K562 (cell line): Measurements from ENCODE around the gene RPS6KA4. TPM values are rescaled to one million over a fixed set of nuclear protein-coding genes. Genes with fewer than 3 reads are reported as not detected.

Experiments used
- ELK1 ChIP-seq: sonication (generic); formaldehyde crosslinking; IDR thresholded peaks from 2 replicates; pipeline ENCODE4 v1.8.1; 2022; ENCODE audit warnings: missing genetic modification reagents
- HIVEP1 ChIP-seq: fragments of 250-450 bp; sonication (Bioruptor Pico); IDR thresholded peaks from 2 replicates; pipeline ENCODE4 v1.4.0; 2020; ENCODE audit warnings: mild to moderate bottlenecking
- NCOA4 ChIP-seq: fragments of 450-650 bp; IDR thresholded peaks from 2 replicates; pipeline ENCODE4 v1.6.1; 2018; ENCODE audit warnings: mild to moderate bottlenecking; ENCODE audit not compliant: partially characterized antibody
- NFXL1 ChIP-seq: fragments of 450-650 bp; formaldehyde crosslinking; IDR thresholded peaks from 2 replicates; pipeline ENCODE4 v1.4.0; 2021; ENCODE audit warnings: mild to moderate bottlenecking
- RBM17 ChIP-seq: fragments of 200-400 bp; formaldehyde crosslinking; IDR thresholded peaks from 2 replicates; pipeline ENCODE4 v1.6.1; 2017; ENCODE audit warnings: low read depth, mild to moderate bottlenecking, low read length, borderline replicate concordance
- RREB1 ChIP-seq: fragments of 250-450 bp; sonication (Bioruptor Pico); IDR thresholded peaks from 2 replicates; pipeline ENCODE4 v1.4.0; 2020
- TEAD4 ChIP-seq, 2 experiments: sonication (generic) in 1 of 2; formaldehyde crosslinking in 1 of 2; IDR thresholded peaks; 2 replicates each; pipeline versions ENCODE4 v1.6.1 to v1.8.0; 2012 to 2022; ENCODE audit warnings: borderline replicate concordance in 1 of 2, inconsistent platforms in 1 of 2, low read length in 1 of 2, mild to moderate bottlenecking in 1 of 2, missing genetic modification reagents in 1 of 2
- UBTF ChIP-seq, 2 experiments: IDR thresholded peaks; 2 replicates each; pipeline ENCODE4 v1.6.1; 2012; ENCODE audit warnings: improper control_type of control experiment in 2 of 2, low read depth in 2 of 2, low read length in 2 of 2, borderline replicate concordance in 1 of 2
- ZBTB12 ChIP-seq: fragments of 250-450 bp; sonication (Bioruptor Pico); IDR thresholded peaks from 2 replicates; pipeline ENCODE4 v1.4.0; 2020
- ZNF134 ChIP-seq: fragments of 250-450 bp; sonication (Bioruptor Pico); conservative IDR thresholded peaks from 2 replicates; pipeline ENCODE4 v1.4.0; 2020
- ZNF398 ChIP-seq: fragments of 250-450 bp; sonication (Bioruptor Pico); IDR thresholded peaks from 2 replicates; pipeline ENCODE4 v1.8.0; 2021; ENCODE audit warnings: moderate library complexity, mild to moderate bottlenecking, inconsistent platforms
- ZNF551 ChIP-seq: fragments of 250-450 bp; sonication (Bioruptor Pico); IDR thresholded peaks from 2 replicates; pipeline ENCODE4 v1.5.0; 2021; ENCODE audit warnings: mild to moderate bottlenecking, moderate library complexity
- polyA plus RNA-seq, 8 experiments: library from polyadenylated mRNA; depleted of rRNA in 4 of 8; stranded (reverse) in 5 of 8; unstranded in 3 of 8; fragments of >200 nt; fragmentation: Nextera tagmentation in 2 of 8; fragmentation: Illumina TruSeq in 1 of 8; extraction: Ambion mirVana in 2 of 8; extraction: Trizol in 1 of 8; gene quantifications; 2 replicates each; pipeline versions ENCODE4 v1.2.1 to v1.2.3, GENCODE V29; 2011 to 2014; ENCODE audit warnings: inconsistent platforms in 1 of 8, missing spikeins in 1 of 8
- total RNA-seq, 7 experiments: library from RNA; depleted of rRNA in 6 of 7; stranded (reverse); fragments of >200 nt in 6 of 7; fragmentation: Illumina TruSeq in 2 of 7; extraction: Trizol in 2 of 7; gene quantifications; 2 replicates each; pipeline versions ENCODE4 v1.2.1 to v1.2.3, GENCODE V29; 2011 to 2021; ENCODE audit warnings: low replicate concordance in 1 of 7

RPS6KA4 gene
- total and polyA plus RNA-seq, 9 of the 15 experiments (the other 6 are each of a cell fraction or from before 2014, with no cell fraction given): 0.15 to 23.8 (median 9.8) TPM

- TF ChIP-seq ZNF551: no peak
- no peak for TF ChIP-seq NFXL1 (CRISPR knock-in tag)
- TF ChIP-seq RREB1 (CRISPR knock-in tag): no peak
- TF ChIP-seq RBM17: no peak
- no peak for TF ChIP-seq ZBTB12 (CRISPR knock-in tag)
- no peak for TF ChIP-seq HIVEP1 (CRISPR knock-in tag)
- TF ChIP-seq ELK1 (CRISPR knock-in tag): no peak
- TF ChIP-seq ZNF134: 0 out of 2 replicates have a peak, but pooled peaks have one; percentile 5
- TF ChIP-seq NCOA4: no peak
- TF ChIP-seq ZNF398 (CRISPR knock-in tag): no peak
- TF ChIP-seq TEAD4 (IDR thresholded peaks at IDR 0.05; ENCODE audit: low read length): no peak
- no peak for TF ChIP-seq TEAD4 (CRISPR knock-in tag; IDR thresholded peaks at IDR 0.05; ENCODE audit: borderline replicate concordance)
- no peak for TF ChIP-seq UBTF (IDR thresholded peaks at IDR 0.05; ENCODE audit: borderline replicate concordance in 1 of 2, low read depth in 2 of 2, low read length in 2 of 2)
Observed at GRCh38 chr11:64317961-64318765, 40.8 kb upstream of the RPS6KA4 start, which contains the start of gene PRDX5 (continued).
